ENCODE results near the gene CFAP107. TPM values are rescaled to one million over a fixed set of nuclear protein-coding genes. Genes with fewer than 3 reads are reported as not detected.
"Not testable (repeated sequence)": the region's sequence is repeated elsewhere in the genome, so short reads cannot be mapped to it uniquely, and the experiment has no call there.

The CFAP107 gene
- total and polyA plus RNA-seq, 2 experiments from 2014 or later = 0.07 TPM; not detected in 1

GRCh38 chr1:12778907-12779306, 32.9 kb downstream of the CFAP107 start (continued):
- no peak for TF ChIP-seq ZNF462 (CRISPR knock-in tag; IDR thresholded peaks at IDR 0.05)
- no peak for TF ChIP-seq JUNB (IDR thresholded peaks at IDR 0.05; ENCODE audit: unreplicated experiment)
- TF ChIP-seq ZNF331 (CRISPR knock-in tag; IDR thresholded peaks at IDR 0.05; ENCODE audit: low read depth) = no peak
- TF ChIP-seq EZH2 (IDR thresholded peaks at IDR 0.05; ENCODE audit: low read depth, unreplicated experiment) = no peak
- TF ChIP-seq POLR2AphosphoS5 (IDR thresholded peaks at IDR 0.05; ENCODE audit: low read depth) = no peak

- not testable (repeated sequence) for H3K4me1 Mint-ChIP-seq
Measured at GRCh38 chr1:12781488-12781887, 35.5 kb downstream of the CFAP107 start.

More at GRCh38 chr1:12781488-12781887, 35.5 kb downstream of the CFAP107 start:
- H3K9me3 Mint-ChIP-seq = peaks cover 26% of the 10 kb centered on the region
- not testable (repeated sequence) for ATAC-seq; H3K27ac ChIP-seq (ENCODE audit: low read depth); H3K79me2 ChIP-seq (replicated peaks; ENCODE audit: insufficient read depth); H3K36me3 Mint-ChIP-seq (ENCODE audit: low read depth); DNase-seq (ENCODE audit: low spot score); H3K4me3 ChIP-seq; H3K27ac Mint-ChIP-seq; H3K9me2 ChIP-seq (ENCODE audit: insufficient read depth); H3K27me3 ChIP-seq (ENCODE audit: insufficient read depth); H3K4me3 Mint-ChIP-seq; H3K27me3 Mint-ChIP-seq (ENCODE audit: insufficient read depth, low read depth, poor library complexity); H2AFZ ChIP-seq; H3K36me3 ChIP-seq (ENCODE audit: insufficient read depth); H3K4me1 ChIP-seq (ENCODE audit: insufficient read depth); H3F3A ChIP-seq (replicated peaks; ENCODE audit: low read depth); H4K20me1 ChIP-seq (replicated peaks; ENCODE audit: insufficient read depth); H3K4me2 ChIP-seq
- TF ChIP-seq, protein P1, sequence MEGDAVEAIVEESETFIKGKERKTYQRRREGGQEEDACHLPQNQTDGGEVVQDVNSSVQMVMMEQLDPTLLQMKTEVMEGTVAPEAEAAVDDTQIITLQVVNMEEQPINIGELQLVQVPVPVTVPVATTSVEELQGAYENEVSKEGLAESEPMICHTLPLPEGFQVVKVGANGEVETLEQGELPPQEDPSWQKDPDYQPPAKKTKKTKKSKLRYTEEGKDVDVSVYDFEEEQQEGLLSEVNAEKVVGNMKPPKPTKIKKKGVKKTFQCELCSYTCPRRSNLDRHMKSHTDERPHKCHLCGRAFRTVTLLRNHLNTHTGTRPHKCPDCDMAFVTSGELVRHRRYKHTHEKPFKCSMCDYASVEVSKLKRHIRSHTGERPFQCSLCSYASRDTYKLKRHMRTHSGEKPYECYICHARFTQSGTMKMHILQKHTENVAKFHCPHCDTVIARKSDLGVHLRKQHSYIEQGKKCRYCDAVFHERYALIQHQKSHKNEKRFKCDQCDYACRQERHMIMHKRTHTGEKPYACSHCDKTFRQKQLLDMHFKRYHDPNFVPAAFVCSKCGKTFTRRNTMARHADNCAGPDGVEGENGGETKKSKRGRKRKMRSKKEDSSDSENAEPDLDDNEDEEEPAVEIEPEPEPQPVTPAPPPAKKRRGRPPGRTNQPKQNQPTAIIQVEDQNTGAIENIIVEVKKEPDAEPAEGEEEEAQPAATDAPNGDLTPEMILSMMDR (conservative IDR thresholded peaks at IDR 0.05; ENCODE audit: low read depth in 2 of 2) = peak in 1 of 2 experiments; percentile 21; a peak in 2 of 4 replicates
